GM23338 (cell line): ENCODE measurements around the gene PPP2R5B. TPM values are rescaled to one million over a fixed set of nuclear protein-coding genes. Genes with fewer than 3 reads are reported as not detected.

ENCODE experiments used
- ATAC-seq: fragments of 200-7000 bp; cut with Tn5 transposase; 3 replicates; pipeline ENCODE4 v1.9.1; 2020
- DNase-seq: peaks from one replicate; pipeline ENCODE4 v3.0.0-alpha.2; 2015; ENCODE audit warnings: low spot score
- H2AFZ ChIP-seq: fragments of 200-600 bp; sonication (generic); 2 replicates; pipeline ENCODE4 v1.8.0; 2016; ENCODE audit warnings: antibody characterized with exemption, mild to moderate bottlenecking, moderate library complexity
- H3F3A ChIP-seq: fragments of 200-600 bp; sonication (generic); replicated peaks from 2 replicates; pipeline ENCODE4 v1.8.0; 2017; ENCODE audit warnings: antibody characterized with exemption, mixed run types, low read depth
- H3K27ac ChIP-seq: fragments of 200-600 bp; sonication (generic); 2 replicates; pipeline ENCODE4 v1.6.1; 2016; ENCODE audit warnings: low read depth
- H3K27me3 ChIP-seq: fragments of 200-600 bp; sonication (generic); 2 replicates; pipeline ENCODE4 v1.8.0; 2016; ENCODE audit warnings: mild to moderate bottlenecking, mixed run types, moderate library complexity; ENCODE audit not compliant: insufficient read depth
- H3K36me3 ChIP-seq: fragments of 200-600 bp; sonication (generic); 2 replicates; pipeline ENCODE4 v1.8.0; 2016; ENCODE audit warnings: mild to moderate bottlenecking; ENCODE audit not compliant: insufficient read depth
- H3K4me1 ChIP-seq: fragments of 200-600 bp; sonication (generic); 2 replicates; pipeline ENCODE4 v1.8.0; 2016; ENCODE audit warnings: mild to moderate bottlenecking, moderate library complexity; ENCODE audit not compliant: insufficient read depth
- H3K4me2 ChIP-seq: fragments of 200-600 bp; sonication (generic); 2 replicates; pipeline ENCODE4 v1.7.1; 2017; ENCODE audit warnings: mixed run types
- H3K4me3 ChIP-seq: fragments of 200-600 bp; sonication (generic); 2 replicates; pipeline ENCODE4 v1.6.1; 2016; ENCODE audit warnings: mixed run types
- H3K79me2 ChIP-seq: fragments of 200-600 bp; sonication (generic); replicated peaks from 2 replicates; pipeline ENCODE4 v1.8.0; 2017; ENCODE audit warnings: mild to moderate bottlenecking; ENCODE audit not compliant: insufficient read depth
- H3K9me2 ChIP-seq: fragments of 200-600 bp; sonication (generic); 2 replicates; pipeline ENCODE4 v1.8.0; 2017; ENCODE audit not compliant: insufficient read depth
- H4K20me1 ChIP-seq: fragments of 200-600 bp; sonication (generic); replicated peaks from 2 replicates; pipeline ENCODE4 v1.8.0; 2017; ENCODE audit warnings: mild to moderate bottlenecking; ENCODE audit not compliant: insufficient read depth
- H3K27ac Mint-ChIP-seq: 2 replicates; pipeline ENCODE4 v1.8.0; 2020; ENCODE audit warnings: inconsistent platforms, mild to moderate bottlenecking, moderate library complexity, mixed read lengths
- H3K27me3 Mint-ChIP-seq: 3 replicates; pipeline ENCODE4 v1.8.0; 2022; ENCODE audit warnings: low read depth, mild to moderate bottlenecking, moderate library complexity, mixed read lengths, inconsistent platforms; ENCODE audit not compliant: insufficient read depth, poor library complexity
- H3K36me3 Mint-ChIP-seq: 3 replicates; pipeline ENCODE4 v1.8.0; 2021; ENCODE audit warnings: low read depth, mild to moderate bottlenecking, inconsistent platforms, moderate library complexity, mixed read lengths
- H3K4me1 Mint-ChIP-seq: 3 replicates; pipeline ENCODE4 v1.8.0; 2020; ENCODE audit warnings: mild to moderate bottlenecking, inconsistent platforms, mixed read lengths
- H3K4me3 Mint-ChIP-seq: 3 replicates; pipeline ENCODE4 v1.8.0; 2021; ENCODE audit warnings: moderate library complexity, mild to moderate bottlenecking, inconsistent platforms, mixed read lengths
- H3K9me3 Mint-ChIP-seq: 3 replicates; pipeline ENCODE4 v1.8.0; 2020; ENCODE audit warnings: moderate library complexity, mild to moderate bottlenecking, inconsistent platforms, mixed read lengths
- CREB1 ChIP-seq: fragments of 250-450 bp; sonication (Bioruptor Pico); IDR thresholded peaks from 2 replicates; pipeline ENCODE4 v1.5.0; 2020; ENCODE audit warnings: low read depth, mild to moderate bottlenecking, moderate library complexity
- ETS1 ChIP-seq: IDR thresholded peaks from 2 replicates; pipeline ENCODE4 v1.6.1; 2016; ENCODE audit warnings: antibody characterized with exemption
- EZH2 ChIP-seq: fragments of 200-600 bp; sonication (generic); IDR thresholded peaks from one replicate; pipeline ENCODE4 v1.8.0; 2017; ENCODE audit warnings: antibody characterized with exemption, mild to moderate bottlenecking, low read depth; ENCODE audit not compliant: unreplicated experiment
- EZH2phosphoT487 ChIP-seq: fragments of 200-600 bp; sonication (generic); IDR thresholded peaks from one replicate; pipeline ENCODE4 v1.8.1; 2018; ENCODE audit warnings: antibody characterized with exemption; ENCODE audit not compliant: unreplicated experiment
- JUNB ChIP-seq: IDR thresholded peaks from one replicate; pipeline ENCODE4 v1.6.1; 2016; ENCODE audit warnings: antibody characterized with exemption; ENCODE audit not compliant: unreplicated experiment
- NANOG ChIP-seq: IDR thresholded peaks from 2 replicates; pipeline ENCODE4 v1.6.1; 2016; ENCODE audit warnings: antibody characterized with exemption, borderline replicate concordance
- POLR2AphosphoS5 ChIP-seq: IDR thresholded peaks from 2 replicates; pipeline ENCODE4 v1.6.1; 2016; ENCODE audit warnings: antibody characterized with exemption, low read depth
- REST ChIP-seq: IDR thresholded peaks from one replicate; pipeline ENCODE4 v1.6.1; 2018; ENCODE audit warnings: antibody characterized with exemption; ENCODE audit not compliant: unreplicated experiment
- STAT1 ChIP-seq: IDR thresholded peaks from one replicate; pipeline ENCODE4 v1.6.1; 2016; ENCODE audit warnings: antibody characterized with exemption; ENCODE audit not compliant: unreplicated experiment
- ZNF114 ChIP-seq: fragments of 250-450 bp; sonication (Bioruptor Pico); IDR thresholded peaks from 2 replicates; pipeline ENCODE4 v1.5.0; 2020; ENCODE audit warnings: mild to moderate bottlenecking, moderate library complexity
- ZNF331 ChIP-seq: fragments of 250-450 bp; sonication (Bioruptor Pico); IDR thresholded peaks from 2 replicates; pipeline ENCODE4 v1.5.0; 2020; ENCODE audit warnings: low read depth, mild to moderate bottlenecking, moderate library complexity
- ZNF462 ChIP-seq: fragments of 250-450 bp; sonication (Bioruptor Pico); IDR thresholded peaks from 2 replicates; pipeline ENCODE4 v1.5.0; 2020; ENCODE audit warnings: mild to moderate bottlenecking, moderate library complexity
- polyA plus RNA-seq: library from polyadenylated mRNA; unstranded; fragments of >200 nt; fragmentation: Nextera tagmentation; extraction: Ambion mirVana; gene quantifications from 2 replicates; pipeline ENCODE4 v1.2.1, GENCODE V29; 2016
- total RNA-seq: library from RNA; depleted of rRNA; stranded (reverse); fragments of >200 nt; shearing (Covaris generic); gene quantifications from 2 replicates; pipeline ENCODE4 v1.2.3, GENCODE V29; 2014
- TF ChIP-seq, protein P1 (sequence below), 2 experiments: fragments of 200-600 bp in 1 of 2; sonication (generic) in 1 of 2; conservative IDR thresholded peaks; 2 replicates each; pipeline versions ENCODE4 v1.5.1 to v1.6.1; 2016 to 2017; ENCODE audit warnings: antibody characterized with exemption in 2 of 2, low read depth in 2 of 2, mild to moderate bottlenecking in 2 of 2, moderate library complexity in 1 of 2

The PPP2R5B gene
- total and polyA plus RNA-seq, 2 experiments from 2014 or later = 2.8 to 5.8 TPM

- Mint-ChIP-seq H3K36me3 (no peaks in the 10 kb centered on the region), H3K4me1 (peaks cover 5% of the 10 kb centered on the region; the same call in 2 of the 3 replicates), H3K27ac (no peak overlapping the region), H3K27me3 (peaks cover 18% of the 10 kb centered on the region), H3K4me3 (no peak overlapping the region), H3K9me3 (no peaks in the 10 kb centered on the region)
- H3K27ac ChIP-seq = no peak overlapping the region
- no peak overlapping the region for H3K4me3 ChIP-seq
- H4K20me1 ChIP-seq = no peaks in the 10 kb centered on the region
- no peak overlapping the region for H3K4me2 ChIP-seq
- DNase-seq (no peak), ATAC-seq (no peak)
- no peak overlapping the region for H2AFZ ChIP-seq
- H3F3A ChIP-seq = no peaks in the 10 kb centered on the region
- H3K27me3 ChIP-seq = no peaks in the 10 kb centered on the region
- TF ChIP-seq EZH2phosphoT487 (no peak), POLR2AphosphoS5 (no peak), ZNF114 (CRISPR knock-in tag) (no peak), REST (no peak), ZNF462 (CRISPR knock-in tag) (no peak), ZNF331 (CRISPR knock-in tag) (no peak), ETS1 (no peak), JUNB (no peak), CREB1 (CRISPR knock-in tag) (no peak), EZH2 (no peak), NANOG (no peak), STAT1 (no peak)
- TF ChIP-seq, protein P1, sequence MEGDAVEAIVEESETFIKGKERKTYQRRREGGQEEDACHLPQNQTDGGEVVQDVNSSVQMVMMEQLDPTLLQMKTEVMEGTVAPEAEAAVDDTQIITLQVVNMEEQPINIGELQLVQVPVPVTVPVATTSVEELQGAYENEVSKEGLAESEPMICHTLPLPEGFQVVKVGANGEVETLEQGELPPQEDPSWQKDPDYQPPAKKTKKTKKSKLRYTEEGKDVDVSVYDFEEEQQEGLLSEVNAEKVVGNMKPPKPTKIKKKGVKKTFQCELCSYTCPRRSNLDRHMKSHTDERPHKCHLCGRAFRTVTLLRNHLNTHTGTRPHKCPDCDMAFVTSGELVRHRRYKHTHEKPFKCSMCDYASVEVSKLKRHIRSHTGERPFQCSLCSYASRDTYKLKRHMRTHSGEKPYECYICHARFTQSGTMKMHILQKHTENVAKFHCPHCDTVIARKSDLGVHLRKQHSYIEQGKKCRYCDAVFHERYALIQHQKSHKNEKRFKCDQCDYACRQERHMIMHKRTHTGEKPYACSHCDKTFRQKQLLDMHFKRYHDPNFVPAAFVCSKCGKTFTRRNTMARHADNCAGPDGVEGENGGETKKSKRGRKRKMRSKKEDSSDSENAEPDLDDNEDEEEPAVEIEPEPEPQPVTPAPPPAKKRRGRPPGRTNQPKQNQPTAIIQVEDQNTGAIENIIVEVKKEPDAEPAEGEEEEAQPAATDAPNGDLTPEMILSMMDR (conservative IDR thresholded peaks at IDR 0.05; ENCODE audit: low read depth in 2 of 2) = no peak
- H3K9me2 ChIP-seq = no peaks in the 10 kb centered on the region
- H3K36me3 ChIP-seq = no peaks in the 10 kb centered on the region
- no peaks in the 10 kb centered on the region for H3K4me1 ChIP-seq
- no peaks in the 10 kb centered on the region for H3K79me2 ChIP-seq
Measured at GRCh38 chr11:64898541-64898940, 25.9 kb upstream of the PPP2R5B start.
